Mononuclear cell (primary cell): Measurements from ENCODE around the gene FGFR3. TPM values are rescaled to one million over a fixed set of nuclear protein-coding genes. Genes with fewer than 3 reads are reported as not detected.
"Not testable (repeated sequence)": the region's sequence is repeated elsewhere in the genome, so short reads cannot be mapped to it uniquely, and the experiment has no call there.

ENCODE experiments used
- H3K27me3 ChIP-seq: 2 replicates; pipeline ENCODE4 v1.6.0; 2011; ENCODE audit warnings: low read length, control low read depth; ENCODE audit not compliant: insufficient read depth
- H3K4me1 ChIP-seq: 2 replicates; pipeline ENCODE4 v1.5.1; 2011; ENCODE audit warnings: mild to moderate bottlenecking, low read length, control low read depth; ENCODE audit not compliant: insufficient read depth
- H3K4me3 ChIP-seq: 2 replicates; pipeline ENCODE4 v1.5.1; 2011; ENCODE audit warnings: mild to moderate bottlenecking, low read length, moderate library complexity
- H3K9me3 ChIP-seq: 2 replicates; pipeline ENCODE4 v1.5.1; 2011; ENCODE audit warnings: low read depth, mild to moderate bottlenecking, control low read depth, low read length
- total RNA-seq: library from RNA; depleted of rRNA; stranded (reverse); fragments of >200 nt; gene quantifications from one replicate; pipeline ENCODE4 v1.2.3, GENCODE V29; 2012

The FGFR3 gene
- total RNA-seq, 1 donor = under 0.01 TPM

DNA sequence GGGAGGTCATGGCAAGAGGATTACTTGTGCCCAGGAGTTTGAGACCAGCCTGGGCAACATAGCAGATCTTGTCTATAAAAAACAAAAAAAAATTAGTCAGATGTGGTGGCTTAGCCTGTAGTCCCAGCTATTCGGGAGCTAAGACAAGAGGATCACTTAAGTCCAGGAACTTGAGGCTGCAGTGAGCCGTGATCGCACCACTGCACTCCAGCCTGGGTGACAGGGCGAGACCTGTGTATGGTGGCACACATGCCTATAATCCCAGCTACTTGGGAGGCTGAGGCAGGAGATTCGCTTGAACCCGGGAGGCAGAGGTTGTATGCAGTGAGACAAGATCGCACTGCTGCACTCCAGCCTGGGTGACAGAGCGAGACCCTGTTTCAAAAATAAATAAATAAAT is 42.7 kb downstream of the FGFR3 start:
- H3K9me3 ChIP-seq, H3K27me3 ChIP-seq, H3K4me1 ChIP-seq, H3K4me3 ChIP-seq: not testable (repeated sequence)

DNA sequence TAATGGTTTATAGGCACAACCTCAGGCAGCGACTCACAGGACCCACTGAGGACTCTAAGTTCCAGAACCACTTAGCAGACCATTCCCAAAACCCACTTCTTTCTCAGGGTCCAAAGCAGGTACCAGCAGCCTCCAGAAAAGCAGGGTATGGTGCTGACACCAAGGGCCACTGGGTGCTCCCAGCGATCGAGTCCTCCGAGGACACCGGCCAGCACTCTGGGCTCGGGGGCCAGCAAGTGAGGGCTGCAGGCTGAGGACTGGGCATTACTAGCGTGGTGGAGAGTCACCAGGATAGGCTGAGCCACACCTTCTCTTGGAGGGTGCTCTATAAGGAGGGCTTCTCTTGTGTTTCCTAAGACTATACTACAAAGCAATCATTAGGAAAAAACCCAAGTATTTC is 43.6 kb downstream of the FGFR3 start:
- Histone ChIP-seq H3K4me3 (no peak overlapping the region), H3K27me3 (no peaks in the 10 kb centered on the region), H3K9me3 (no peaks in the 10 kb centered on the region), H3K4me1 (no peaks in the 10 kb centered on the region)

DNA sequence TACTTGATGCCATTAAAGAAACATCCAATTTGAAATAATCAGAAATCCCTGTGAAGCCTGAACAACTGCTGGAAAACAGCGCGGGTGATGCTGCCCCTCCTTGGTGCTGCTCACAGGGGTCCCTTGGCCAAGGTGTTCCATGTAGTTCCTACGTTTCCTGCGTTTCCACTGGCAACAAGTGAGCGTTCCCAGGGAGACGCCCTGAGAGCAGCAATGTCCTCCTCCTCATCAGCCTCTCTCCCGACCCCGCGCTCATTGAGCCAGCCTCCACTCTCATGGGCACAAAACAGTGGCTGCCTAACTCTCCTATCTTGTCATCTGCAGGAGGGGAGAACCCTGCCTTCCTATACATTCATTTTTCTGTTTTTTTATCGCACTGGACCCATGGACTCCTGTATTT is 44.0 kb downstream of the FGFR3 start:
- no peaks in the 10 kb centered on the region for H3K27me3 ChIP-seq
- no peak overlapping the region for H3K4me3 ChIP-seq
- H3K4me1 ChIP-seq = no peaks in the 10 kb centered on the region
- H3K9me3 ChIP-seq = no peaks in the 10 kb centered on the region

DNA sequence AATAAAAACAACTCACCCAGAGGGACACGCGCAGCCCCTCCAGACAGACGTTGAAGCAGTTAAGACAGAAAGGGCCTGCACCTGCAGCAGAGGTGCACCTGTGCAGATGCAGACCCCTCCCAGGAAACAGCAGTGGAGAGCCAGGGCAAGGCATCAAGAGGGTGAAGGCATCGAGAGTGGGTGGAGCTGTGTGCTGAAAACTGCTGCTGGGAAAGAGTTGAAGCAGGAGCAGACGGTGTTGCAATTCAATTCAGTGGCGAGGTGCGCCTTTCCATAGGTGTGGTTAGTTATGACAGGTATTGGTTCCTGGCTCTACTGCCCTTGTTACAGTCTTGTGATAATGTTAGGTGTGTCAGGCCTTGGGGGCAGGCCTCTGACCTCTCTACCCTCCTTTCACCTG is 46.2 kb downstream of the FGFR3 start:
- no peaks in the 10 kb centered on the region for H3K4me1 ChIP-seq
- H3K9me3 ChIP-seq = no peaks in the 10 kb centered on the region
- no peak overlapping the region for H3K4me3 ChIP-seq
- H3K27me3 ChIP-seq = no peaks in the 10 kb centered on the region

DNA sequence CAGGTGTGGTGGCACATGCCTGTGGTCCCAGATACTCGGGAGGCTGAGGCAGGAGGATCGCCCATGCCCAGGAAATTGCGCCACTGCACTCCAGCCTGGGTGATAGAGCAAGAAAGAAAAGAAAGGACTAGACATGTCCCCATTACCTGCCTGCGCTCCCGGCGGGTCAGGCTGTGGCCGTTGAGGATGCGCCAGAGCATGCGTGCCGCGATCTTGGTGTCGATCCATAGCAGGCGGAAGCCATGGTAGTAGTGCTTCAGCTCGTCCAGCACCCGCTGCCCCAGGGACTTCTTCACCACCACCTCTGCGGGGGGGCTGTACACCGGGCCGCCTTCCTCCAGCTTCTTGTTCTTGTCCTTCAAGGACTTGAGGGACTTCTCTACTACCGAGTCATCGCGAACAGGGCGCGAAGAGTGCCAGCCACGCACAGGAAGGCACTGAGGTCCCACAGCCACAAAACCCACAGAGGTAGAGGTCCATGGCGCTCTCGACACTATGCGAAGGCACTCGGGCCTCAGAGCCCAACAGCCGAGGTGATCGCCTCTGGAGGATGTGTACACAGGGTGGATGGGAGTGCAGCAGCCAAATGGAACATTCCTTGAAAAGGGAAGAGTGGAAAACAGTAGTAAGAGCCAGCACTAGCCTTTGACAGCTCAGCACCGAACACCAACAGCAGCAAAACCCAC is 48.3 kb downstream of the FGFR3 start:
- H3K9me3 ChIP-seq = no peaks in the 10 kb centered on the region
- no peaks in the 10 kb centered on the region for H3K4me1 ChIP-seq
- H3K4me3 ChIP-seq = no peak overlapping the region
- H3K27me3 ChIP-seq = no peaks in the 10 kb centered on the region

DNA sequence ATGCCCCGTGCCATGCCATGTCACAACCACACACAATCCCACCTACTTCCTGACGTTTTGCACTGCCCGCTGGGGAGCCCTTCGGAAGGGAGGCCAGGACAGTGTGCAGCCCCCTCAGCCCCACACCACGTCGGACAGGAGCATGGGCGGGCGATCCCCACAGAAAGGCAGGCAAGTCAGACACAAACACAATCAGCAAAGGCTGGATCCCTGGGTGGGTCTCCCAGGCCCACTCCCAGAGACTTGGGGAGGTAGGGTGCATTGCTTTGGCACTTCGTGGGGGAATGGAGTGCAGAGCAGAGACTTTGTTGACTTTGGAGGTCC is 48.8 kb downstream of the FGFR3 start:
- Histone ChIP-seq H3K9me3 (no peaks in the 10 kb centered on the region), H3K4me3 (no peak overlapping the region), H3K27me3 (no peaks in the 10 kb centered on the region), H3K4me1 (no peaks in the 10 kb centered on the region)

DNA sequence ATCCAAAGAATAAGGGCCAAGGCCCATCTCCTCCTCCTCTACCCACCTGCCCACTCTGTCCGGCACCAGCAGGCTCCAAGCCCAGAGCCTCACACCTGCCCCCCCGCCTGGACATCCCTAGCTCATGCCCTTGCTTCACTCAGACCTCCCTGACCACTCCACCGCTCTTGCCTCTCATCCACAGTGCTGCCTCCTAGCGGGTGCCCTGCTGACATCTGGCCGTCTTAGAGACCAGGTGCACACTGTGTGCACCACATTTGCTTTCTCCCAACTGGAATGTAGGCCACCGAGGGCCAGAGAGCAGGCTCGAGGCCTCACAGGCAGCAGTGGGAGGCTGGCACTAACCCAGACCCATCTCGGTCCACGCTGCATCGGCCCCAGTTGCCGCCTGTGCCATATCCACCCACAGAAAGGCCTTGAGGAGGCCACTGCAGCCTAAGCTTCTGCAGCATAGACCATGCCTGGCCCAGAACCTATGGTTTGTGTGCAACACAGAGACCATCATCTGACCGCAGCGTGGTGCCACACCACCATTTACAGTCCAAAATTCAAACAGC is 49.3 kb downstream of the FGFR3 start:
- Histone ChIP-seq H3K4me3 (no peak overlapping the region), H3K9me3 (no peaks in the 10 kb centered on the region), H3K27me3 (no peaks in the 10 kb centered on the region), H3K4me1 (no peaks in the 10 kb centered on the region)

DNA sequence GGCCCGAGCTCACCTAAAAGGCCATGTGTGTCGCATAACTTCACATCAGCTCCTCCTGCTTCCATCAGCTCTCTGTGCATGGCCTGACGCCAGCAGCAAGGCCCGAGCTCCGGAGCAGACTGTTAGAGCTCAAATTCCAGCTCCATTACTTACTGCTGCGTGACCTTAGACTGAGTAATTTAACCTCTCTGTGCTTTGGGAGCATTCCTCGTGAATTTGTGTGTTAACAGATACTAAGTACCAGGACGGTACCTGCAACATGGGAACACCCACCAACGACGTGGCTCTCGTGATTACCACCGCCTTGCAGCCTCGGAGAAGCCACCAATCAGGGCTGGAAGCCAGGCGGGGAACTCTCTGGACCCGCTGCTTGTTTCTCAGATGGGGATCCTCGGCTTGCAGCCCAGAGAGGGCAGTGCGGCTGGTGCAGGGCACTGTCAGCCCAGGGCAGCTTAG is 49.9 kb downstream of the FGFR3 start:
- Histone ChIP-seq H3K4me3 (no peak overlapping the region), H3K9me3 (no peaks in the 10 kb centered on the region), H3K4me1 (no peaks in the 10 kb centered on the region), H3K27me3 (no peaks in the 10 kb centered on the region)

DNA sequence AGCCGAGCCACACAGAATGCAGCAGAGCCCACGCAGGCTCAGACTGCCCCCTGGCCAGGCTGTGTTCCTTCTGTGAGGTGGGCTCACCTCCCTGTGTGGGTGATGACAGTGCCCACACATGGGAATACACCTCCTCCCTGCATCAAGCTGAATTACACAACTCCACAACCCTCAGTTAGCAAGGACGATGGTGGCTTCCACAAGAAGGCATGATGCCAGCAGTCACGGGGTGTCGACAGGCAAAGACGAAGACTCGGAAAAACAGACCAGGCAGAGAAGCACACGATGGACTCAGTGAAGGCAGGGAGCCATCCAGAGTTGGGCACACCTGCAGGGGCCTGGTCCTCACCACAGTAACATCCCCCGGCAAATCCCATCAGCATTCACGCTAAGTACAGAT is 50.8 kb downstream of the FGFR3 start:
- Histone ChIP-seq H3K4me3 (no peak overlapping the region), H3K4me1 (no peaks in the 10 kb centered on the region), H3K9me3 (no peaks in the 10 kb centered on the region), H3K27me3 (no peaks in the 10 kb centered on the region)

DNA sequence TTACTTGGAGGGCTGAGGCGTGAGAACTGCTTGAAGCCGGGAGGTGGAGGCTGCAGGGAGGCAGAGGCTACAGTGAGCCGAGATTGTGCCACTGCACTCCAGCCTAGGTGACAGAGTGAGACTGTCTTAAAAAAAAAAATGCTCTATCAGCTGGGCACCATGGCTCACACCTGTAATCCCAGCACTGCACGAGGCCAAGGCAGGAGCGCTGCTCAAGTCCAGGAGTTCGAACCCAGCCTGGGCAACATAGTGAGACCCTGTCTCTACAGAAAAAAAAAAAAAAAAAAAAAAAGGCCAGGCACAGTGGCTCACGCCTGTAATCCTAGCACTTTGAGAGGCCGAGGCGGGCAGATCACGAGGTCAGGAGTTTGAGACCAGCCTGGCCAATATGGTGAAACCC is 51.5 kb downstream of the FGFR3 start:
- H3K9me3 ChIP-seq, H3K27me3 ChIP-seq, H3K4me3 ChIP-seq, H3K4me1 ChIP-seq: not testable (repeated sequence)

DNA sequence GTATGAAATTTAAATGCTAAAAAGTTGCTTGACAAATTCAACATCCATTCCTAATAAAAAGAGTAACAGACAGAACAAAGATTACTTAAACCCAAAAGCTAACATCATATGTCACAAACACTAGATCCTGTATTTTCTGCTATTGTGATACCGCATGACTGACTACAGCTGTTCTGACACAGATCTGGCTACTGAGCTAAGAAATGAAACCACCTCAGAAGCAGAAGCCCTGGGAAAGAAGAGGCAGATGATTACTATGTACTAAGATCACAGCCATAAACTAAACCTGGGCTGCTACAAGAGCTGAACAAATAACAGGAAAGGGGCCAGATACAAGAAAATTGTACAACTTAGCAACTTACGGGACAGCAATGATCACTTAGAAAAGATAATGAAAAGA is 53.5 kb downstream of the FGFR3 start:
- Histone ChIP-seq H3K9me3 (no peaks in the 10 kb centered on the region), H3K4me3 (no peak overlapping the region), H3K4me1 (no peaks in the 10 kb centered on the region), H3K27me3 (no peaks in the 10 kb centered on the region)

DNA sequence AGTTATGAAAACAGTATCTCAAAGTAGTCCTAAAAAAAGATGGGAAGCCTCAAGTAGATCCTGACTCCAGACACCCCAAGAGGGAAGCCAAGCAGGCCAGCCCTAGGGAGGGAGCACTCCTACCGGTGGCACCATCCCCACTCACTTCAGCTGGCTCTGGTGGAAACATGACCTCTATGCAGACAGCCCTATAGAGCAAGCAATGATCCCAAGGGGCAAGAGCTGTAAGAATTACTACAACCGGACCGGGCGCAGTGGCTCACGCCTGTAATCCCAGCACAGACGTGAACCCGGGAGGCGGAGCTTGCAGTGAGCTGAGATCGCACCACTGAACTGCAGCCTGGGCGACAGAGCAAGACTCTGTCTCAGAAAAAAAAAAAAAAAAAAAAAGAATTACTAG is 57.2 kb downstream of the FGFR3 start:
- Histone ChIP-seq H3K9me3 (no peaks in the 10 kb centered on the region), H3K4me1 (peaks cover 9% of the 10 kb centered on the region), H3K4me3 (no peak overlapping the region)

DNA sequence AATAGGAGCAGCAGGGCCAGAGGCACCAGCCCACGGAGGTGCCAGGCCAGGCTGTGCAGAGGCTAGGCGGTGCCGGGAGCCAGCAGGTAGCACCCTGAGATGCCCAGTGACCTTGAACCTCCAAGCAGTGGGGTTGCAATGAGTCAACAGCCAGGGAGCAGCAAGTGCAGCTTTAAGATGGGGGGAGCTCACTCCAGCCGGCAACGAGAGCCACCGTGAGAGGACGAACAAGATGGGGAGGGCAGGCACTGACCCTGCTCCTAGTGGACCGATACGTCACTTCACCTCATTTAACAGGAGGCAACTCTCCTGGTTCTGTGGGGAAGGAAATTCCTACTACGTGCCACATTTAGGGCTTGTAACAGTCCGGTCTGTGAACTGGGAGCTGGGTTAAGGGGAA is 58.1 kb downstream of the FGFR3 start:
- Histone ChIP-seq H3K27me3 (no peaks in the 10 kb centered on the region), H3K4me1 (peaks cover 11% of the 10 kb centered on the region), H3K4me3 (no peak overlapping the region)

More for the DNA sequence above, 57.2 kb downstream of the FGFR3 start:
- no peaks in the 10 kb centered on the region for H3K27me3 ChIP-seq

DNA sequence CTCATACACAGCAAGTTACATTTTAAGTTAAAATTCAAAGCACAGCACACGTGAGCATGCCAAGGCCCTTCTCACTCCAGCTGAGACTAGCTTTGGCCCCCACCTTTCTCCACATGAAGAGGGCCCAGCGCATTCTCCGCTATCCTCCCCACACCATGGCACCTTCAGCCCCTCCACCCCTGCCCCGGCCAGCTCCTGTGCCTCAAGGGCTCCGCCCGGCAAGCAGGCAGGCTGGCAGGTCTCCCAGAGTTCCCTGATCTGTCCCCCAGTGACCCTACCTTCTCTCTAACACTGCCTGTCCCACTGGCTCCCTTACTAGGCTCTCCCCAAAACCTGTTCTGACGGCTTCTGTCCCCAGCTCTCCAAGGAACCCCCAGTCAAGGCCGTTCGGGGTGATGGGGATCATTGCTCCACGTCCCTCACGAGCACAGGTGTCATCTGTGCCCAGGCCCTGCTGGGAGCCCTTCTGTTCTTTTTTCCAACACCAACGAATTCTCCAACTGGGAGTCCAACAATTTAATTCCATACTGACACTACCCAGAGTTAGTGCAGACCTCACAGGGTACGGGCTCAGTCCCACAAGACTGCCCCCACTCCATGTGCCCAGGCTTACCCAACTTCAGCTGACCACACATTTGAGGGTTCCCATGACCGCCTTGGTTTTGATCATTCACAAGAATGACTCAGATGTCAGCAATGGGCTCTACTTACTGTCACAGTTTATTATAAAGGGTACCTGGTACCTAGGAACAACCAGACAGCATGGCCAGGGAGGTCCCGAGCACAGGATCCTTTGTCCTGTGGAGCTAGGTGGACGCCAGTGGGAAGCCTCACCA is 58.7 kb downstream of the FGFR3 start:
- H3K4me1 ChIP-seq = peaks cover 14% of the 10 kb centered on the region
- H3K27me3 ChIP-seq = no peaks in the 10 kb centered on the region
- H3K9me3 ChIP-seq = no peaks in the 10 kb centered on the region
- no peak overlapping the region for H3K4me3 ChIP-seq

More for the DNA sequence above, 58.1 kb downstream of the FGFR3 start:
- H3K9me3 ChIP-seq = no peaks in the 10 kb centered on the region

DNA sequence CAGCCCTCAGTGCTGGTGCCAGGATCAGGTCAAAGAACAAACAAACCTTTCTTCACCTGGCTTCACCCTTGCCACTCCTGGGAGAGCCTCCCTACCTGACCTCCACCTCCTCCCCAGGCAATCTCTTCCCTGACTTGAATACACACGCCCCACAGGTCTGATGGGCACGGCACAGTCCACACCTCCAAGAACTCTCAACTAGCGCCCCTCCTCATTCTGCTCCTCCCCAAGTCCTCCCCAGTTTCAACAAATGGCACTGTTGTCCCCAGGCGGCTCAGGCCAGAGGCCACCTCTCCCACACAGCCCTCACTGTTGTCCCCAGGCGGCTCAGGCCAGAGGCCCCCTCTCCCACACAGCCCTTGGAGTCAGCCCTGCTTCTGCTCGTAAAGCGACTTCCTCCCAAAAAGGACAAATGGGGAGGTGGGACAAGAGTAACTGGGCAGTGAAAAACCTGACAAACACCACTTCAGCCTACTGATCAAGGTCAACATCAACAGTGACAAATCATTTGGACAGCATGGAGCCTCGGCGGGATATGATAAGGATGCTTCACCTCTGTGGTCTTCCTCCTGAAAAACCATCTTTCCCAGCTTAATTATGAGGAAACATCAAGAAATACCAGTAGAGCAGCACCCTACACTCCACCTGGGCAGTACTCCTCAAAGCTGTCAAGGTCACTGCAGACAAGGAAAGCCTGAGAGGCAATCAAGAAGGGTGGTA is 60.0 kb downstream of the FGFR3 start:
- no peaks in the 10 kb centered on the region for H3K9me3 ChIP-seq
- H3K4me3 ChIP-seq = no peak overlapping the region
- H3K27me3 ChIP-seq = no peaks in the 10 kb centered on the region
- peaks cover 23% of the 10 kb centered on the region for H3K4me1 ChIP-seq
